Endothelial cell of umbilical vein (primary cell): ENCODE measurements around the gene SLC4A11. TPM values are rescaled to one million over a fixed set of nuclear protein-coding genes. Genes with fewer than 3 reads are reported as not detected.

Experiments used
- BruUV-seq: library from RNA; stranded (reverse); fragments of 400-500 nt; replicated peaks from 2 replicates; lab custom pipeline; 2021; lab: Mats Ljungman, UMichigan
- CTCF ChIA-PET: fragments of 300-600, 350-600 bp; sonication (Branson Sonifier 250); formaldehyde crosslinking; loops from one replicate; lab custom pipeline; 2021; ENCODE audit warnings: antibody characterized with exemption, inconsistent platforms; lab: Charles Lee
- POLR2A ChIA-PET: fragments of 300-600, 350-600 bp; sonication (Branson Sonifier 250); formaldehyde crosslinking; loops from one replicate; lab custom pipeline; 2021; ENCODE audit warnings: antibody characterized with exemption, inconsistent platforms; lab: Charles Lee
- DNase-seq: peaks from one replicate; pipeline ENCODE4 v3.0.0-alpha.2; 2011; ENCODE audit warnings: low read depth, low spot score
- FAIRE-seq: peaks from 2 replicates; lab custom pipeline; 2011; peaks lifted over from hg19 to GRCh38; lab: Jason Lieb, UNC
- H2AFZ ChIP-seq: 2 replicates; pipeline ENCODE4 v1.6.0; 2012; ENCODE audit warnings: low read depth, low read length, control low read depth, inconsistent platforms
- H3K27ac ChIP-seq: 2 replicates; pipeline ENCODE4 v1.5.1; 2011; ENCODE audit warnings: low read depth, mild to moderate bottlenecking, control low read depth, low read length, moderate library complexity; ENCODE audit not compliant: insufficient read depth
- H3K27me3 ChIP-seq, 2 experiments: 2 replicates each; pipeline versions ENCODE4 v1.6.0 to v1.6.1; 2011; ENCODE audit warnings: low read length in 2 of 2, mixed read lengths in 1 of 2; ENCODE audit not compliant: control insufficient read depth in 2 of 2, insufficient read depth in 2 of 2
- H3K36me3 ChIP-seq, 2 experiments: 2 replicates in 1 of 2; 3 replicates in 1 of 2; pipeline ENCODE4 v1.5.1; 2011; ENCODE audit warnings: low read length in 2 of 2, mild to moderate bottlenecking in 1 of 2, moderate library complexity in 1 of 2; ENCODE audit not compliant: control insufficient read depth in 2 of 2, insufficient read depth in 2 of 2; ENCODE audit errors: extremely low read depth in 1 of 2
- H3K4me1 ChIP-seq: 3 replicates; pipeline ENCODE4 v1.5.1; 2011; ENCODE audit warnings: mild to moderate bottlenecking, low read length; ENCODE audit not compliant: control insufficient read depth, insufficient read depth; ENCODE audit errors: extremely low read depth
- H3K4me2 ChIP-seq: 2 replicates; pipeline ENCODE4 v1.6.1; 2011; ENCODE audit warnings: low read length, control low read depth, mixed read lengths; ENCODE audit not compliant: insufficient read depth
- H3K4me3 ChIP-seq, 3 experiments: fragments of 200-600 bp in 1 of 3; sonication (generic), shearing (Covaris generic) in 1 of 3; replicated peaks in 1 of 3; 2 replicates each; pipeline ENCODE4 v1.5.1; 2011 to 2016; ENCODE audit warnings: control low read depth in 3 of 3, low read length in 3 of 3, mild to moderate bottlenecking in 2 of 3, inconsistent platforms in 1 of 3, low read depth in 1 of 3, moderate library complexity in 1 of 3; ENCODE audit not compliant: insufficient read depth in 1 of 3
- H3K79me2 ChIP-seq: 2 replicates; pipeline ENCODE4 v1.6.0; 2012; ENCODE audit warnings: low read length, inconsistent platforms; ENCODE audit not compliant: control insufficient read depth, insufficient read depth
- H3K9ac ChIP-seq: replicated peaks from 2 replicates; pipeline ENCODE3; 2011; ENCODE audit warnings: low read length, control low read depth; ENCODE audit not compliant: insufficient read depth; ENCODE audit errors: extremely low read depth
- H3K9me1 ChIP-seq: replicated peaks from 3 replicates; pipeline ENCODE4 v1.6.0; 2011; ENCODE audit warnings: mild to moderate bottlenecking, low read length; ENCODE audit not compliant: control insufficient read depth, insufficient read depth; ENCODE audit errors: extremely low read depth
- H3K9me3 ChIP-seq: replicated peaks from 2 replicates; pipeline ENCODE4 v1.5.1; 2012; ENCODE audit warnings: low read length, inconsistent platforms; ENCODE audit not compliant: control insufficient read depth, insufficient read depth
- H4K20me1 ChIP-seq: replicated peaks from 2 replicates; pipeline ENCODE3; 2011; ENCODE audit warnings: mild to moderate bottlenecking, low read length; ENCODE audit not compliant: control insufficient read depth, insufficient read depth; ENCODE audit errors: extremely low read depth
- CTCF ChIP-seq, 2 donors: IDR thresholded peaks; 1 replicate in 1 of 2; 2 replicates in 1 of 2; pipeline ENCODE4 v1.5.1; 2011; ENCODE audit warnings: low read length in 2 of 2, mild to moderate bottlenecking in 2 of 2, moderate library complexity in 2 of 2, control low read depth in 1 of 2, inconsistent platforms in 1 of 2, low read depth in 1 of 2; ENCODE audit not compliant: insufficient read depth in 1 of 2; ENCODE audit errors: extremely low read depth in 1 of 2
- EZH2 ChIP-seq: IDR thresholded peaks from 2 replicates; pipeline ENCODE4 v1.6.1; 2012; ENCODE audit warnings: borderline replicate concordance, low read depth, mild to moderate bottlenecking, moderate library complexity, low read length, inconsistent platforms; ENCODE audit not compliant: severe bottlenecking
- FOS ChIP-seq: IDR thresholded peaks from 2 replicates; pipeline ENCODE4 v1.6.1; 2011; ENCODE audit warnings: mild to moderate bottlenecking, low read length, moderate library complexity, borderline replicate concordance; ENCODE audit not compliant: insufficient read depth
- GATA2 ChIP-seq: IDR thresholded peaks from 2 replicates; pipeline ENCODE4 v1.7.0; 2011; ENCODE audit warnings: low read depth, mild to moderate bottlenecking, moderate library complexity, mixed read lengths, low read length; ENCODE audit not compliant: insufficient read length, insufficient read depth
- JUN ChIP-seq: IDR thresholded peaks from 2 replicates; pipeline ENCODE4 v1.6.1; 2011; ENCODE audit warnings: borderline replicate concordance, low read depth; ENCODE audit not compliant: insufficient read length, insufficient read depth
- MYC ChIP-seq: IDR thresholded peaks from one replicate; pipeline ENCODE4 v1.6.1; 2011; ENCODE audit warnings: mild to moderate bottlenecking, low read depth, low read length
- dilution Hi-C: fragments of 300-500 bp; cut with MboI; formaldehyde crosslinking; loops from one replicate; pipeline ENCODE4 v1.15.0; 2019; ENCODE audit warnings: low sequenced_read_pairs; ENCODE audit not compliant: extremely low pct_ligation_motif_present
- intact Hi-C: fragments of 100-400 bp; cut with micrococcal nuclease; formaldehyde crosslinking; loops from one replicate; pipeline ENCODE4 v1.10.0; 2022
- polyA plus RNA-seq, 4 experiments: library from polyadenylated mRNA; depleted of rRNA in 3 of 4; stranded (reverse) in 3 of 4; unstranded in 1 of 4; fragments of >200 nt; gene quantifications; 2 replicates each; pipeline versions ENCODE4 v1.2.1 to v1.2.3, GENCODE V29; 2011 to 2012; ENCODE audit warnings: missing spikeins in 1 of 4
- total RNA-seq: library from RNA; stranded (reverse); gene quantifications from 2 replicates; pipeline ENCODE4 v1.2.3, GENCODE V29; 2021
- TF ChIP-seq, protein P1 (sequence below): IDR thresholded peaks from 2 replicates; pipeline ENCODE4 v1.6.1; 2011; ENCODE audit not compliant: insufficient read depth, insufficient read length

SLC4A11 gene
- total and polyA plus RNA-seq, 2 donors (not counting 3 experiments of a cell fraction or from before 2014, with no cell fraction given) = 5.7 to 10.2 TPM

GRCh38 chr20:3243718-3244358 lies 4.8 kb upstream of the SLC4A11 start:
- Histone ChIP-seq H2AFZ (no peak overlapping the region), H3K36me3 (no peaks in the 10 kb centered on the region), H3K4me3 (no peak overlapping the region), H3K9me3 (no peaks in the 10 kb centered on the region), H4K20me1 (no peaks in the 10 kb centered on the region), H3K27me3 (peaks cover 0 to 13% of the 10 kb centered on the region in 2 experiments), H3K4me2 (no peak overlapping the region), H3K9me1 (no peaks in the 10 kb centered on the region), H3K79me2 (no peaks in the 10 kb centered on the region), H3K27ac (no peak overlapping the region), H3K9ac (no peak overlapping the region), H3K4me1 (peaks cover 11% of the 10 kb centered on the region)
- DNase-seq (no peak), FAIRE-seq (no peak)
- no TSS peak for BruUV-seq
- ChIA-PET POLR2A (no interaction called here), CTCF (interaction anchor here (1.4 kb wide), 1 partner anchor 9 kb away, joined by 5 read pairs; no protein-coding TSS in a partner anchor)
- TF ChIP-seq JUN = no peak
- no peak for TF ChIP-seq EZH2
- no peak for TF ChIP-seq MYC
- TF ChIP-seq FOS = no peak
- TF ChIP-seq, protein P1, sequence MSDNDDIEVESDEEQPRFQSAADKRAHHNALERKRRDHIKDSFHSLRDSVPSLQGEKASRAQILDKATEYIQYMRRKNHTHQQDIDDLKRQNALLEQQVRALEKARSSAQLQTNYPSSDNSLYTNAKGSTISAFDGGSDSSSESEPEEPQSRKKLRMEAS = no peak
- no peak for TF ChIP-seq CTCF (IDR thresholded peaks at IDR 0.05; ENCODE audit: extremely low read depth in 1 of 2, insufficient read depth in 1 of 2, low read depth in 1 of 2, low read length in 2 of 2)
- TF ChIP-seq GATA2 = no peak
- dilution Hi-C loops = no loop called here
- intact Hi-C loops = no loop called here
